ENCODE data around the gene SERPINI2.

GRCh38 chr3:167450195-167450594 is 23.6 kb downstream of the SERPINI2 start:
- TF ChIP-seq SUZ12 (IDR thresholded peaks at IDR 0.05; ENCODE audit: extremely low read depth, insufficient read depth, insufficient read length) (no peak), YY1 (IDR thresholded peaks at IDR 0.05; ENCODE audit: insufficient read depth, insufficient read length) (no peak)

All from NT2/D1 (cell line).